K562 (cell line): Measurements from ENCODE around the gene SUB1. TPM values are rescaled to one million over a fixed set of nuclear protein-coding genes. Genes with fewer than 3 reads are reported as not detected.

Source experiments
- AFF4 ChIP-seq: sonication (generic); formaldehyde crosslinking; IDR thresholded peaks from 2 replicates; pipeline ENCODE4 v1.8.0; 2023; ENCODE audit warnings: mild to moderate bottlenecking, missing genetic modification reagents
- CBX8 ChIP-seq: fragments of 200-600 bp; sonication (generic); IDR thresholded peaks from 2 replicates; pipeline ENCODE4 v1.6.1; 2012; ENCODE audit warnings: borderline replicate concordance, mixed run types, low read depth, mild to moderate bottlenecking, moderate library complexity, mixed read lengths, low read length, control low read depth, inconsistent platforms; ENCODE audit not compliant: poor library complexity, severe bottlenecking; ENCODE audit errors: extremely low read depth
- CHD2 ChIP-seq: IDR thresholded peaks from 2 replicates; pipeline ENCODE4 v1.6.1; 2011; ENCODE audit warnings: low read depth, low read length
- E2F4 ChIP-seq: sonication (generic); formaldehyde crosslinking; IDR thresholded peaks from 2 replicates; pipeline ENCODE4 v1.8.0; 2022; ENCODE audit warnings: mild to moderate bottlenecking, low read depth, missing genetic modification reagents
- FOXA3 ChIP-seq, 2 experiments: fragments of 450-650 bp in 1 of 2; sonication (generic) in 1 of 2; formaldehyde crosslinking; IDR thresholded peaks in 1 of 2; conservative IDR thresholded peaks in 1 of 2; 2 replicates each; pipeline versions ENCODE4 v1.4.0 to v1.8.0; 2020 to 2022; ENCODE audit warnings: mild to moderate bottlenecking in 2 of 2, missing genetic modification reagents in 1 of 2
- GATAD2B ChIP-seq: fragments of 450-650 bp; IDR thresholded peaks from 2 replicates; pipeline ENCODE4 v1.6.1; 2017; ENCODE audit warnings: mild to moderate bottlenecking, borderline replicate concordance
- HNRNPL ChIP-seq: fragments of 200-400 bp; formaldehyde crosslinking; IDR thresholded peaks from 2 replicates; pipeline ENCODE4 v1.6.1; 2017; ENCODE audit warnings: low read depth, mild to moderate bottlenecking, low read length
- LARP7 ChIP-seq: fragments of 450-650 bp; IDR thresholded peaks from 2 replicates; pipeline ENCODE4 v1.6.1; 2016
- MAZ ChIP-seq, 2 experiments: fragments of 450-650 bp in 1 of 2; sonication (generic) in 1 of 2; formaldehyde crosslinking; IDR thresholded peaks in 1 of 2; conservative IDR thresholded peaks in 1 of 2; 2 replicates each; pipeline versions ENCODE4 v1.4.0 to v1.5.0; 2020; ENCODE audit warnings: mild to moderate bottlenecking in 1 of 2, missing genetic modification reagents in 1 of 2
- NONO ChIP-seq, 2 experiments: fragments of 200-400 bp in 1 of 2; fragments of 450-650 bp in 1 of 2; formaldehyde crosslinking in 1 of 2; IDR thresholded peaks; 2 replicates each; pipeline ENCODE4 v1.6.1; 2017; ENCODE audit warnings: low read depth in 2 of 2, mild to moderate bottlenecking in 2 of 2, moderate library complexity in 2 of 2, low read length in 1 of 2
- POLR2B ChIP-seq: fragments of 450-650 bp; IDR thresholded peaks from 2 replicates; pipeline ENCODE4 v1.6.1; 2018; ENCODE audit warnings: low read depth; ENCODE audit not compliant: partially characterized antibody
- RNF219 ChIP-seq: fragments of 250-450 bp; sonication (Bioruptor Pico); IDR thresholded peaks from 2 replicates; pipeline ENCODE4 v1.5.0; 2022; ENCODE audit warnings: mild to moderate bottlenecking
- TAF7 ChIP-seq: fragments of 450-650 bp; IDR thresholded peaks from 2 replicates; pipeline ENCODE4 v1.6.1; 2016; ENCODE audit warnings: missing genetic modification characterization, missing compliant biosample characterization
- TSHZ1 ChIP-seq: fragments of 250-450 bp; sonication (Bioruptor Pico); IDR thresholded peaks from 2 replicates; pipeline ENCODE4 v1.4.0; 2020; ENCODE audit warnings: mild to moderate bottlenecking, moderate library complexity
- ZC3H8 ChIP-seq: fragments of 450-650 bp; IDR thresholded peaks from 2 replicates; pipeline ENCODE4 v1.6.1; 2017
- ZFP36 ChIP-seq: fragments of 150-350 bp; IDR thresholded peaks from 2 replicates; pipeline ENCODE4 v1.6.1; 2018; ENCODE audit warnings: low read length, low read depth; ENCODE audit not compliant: partially characterized antibody
- ZNF197 ChIP-seq: fragments of 200-800 bp; sonication (Bioruptor generic); IDR thresholded peaks from 2 replicates; pipeline ENCODE4 v1.6.1; 2016; ENCODE audit warnings: low read depth, missing genetic modification characterization, missing compliant biosample characterization
- ZNF354B ChIP-seq: fragments of 250-450 bp; sonication (Bioruptor Pico); IDR thresholded peaks from 2 replicates; pipeline ENCODE4 v1.4.0; 2020
- polyA plus RNA-seq, 8 experiments: library from polyadenylated mRNA; depleted of rRNA in 4 of 8; stranded (reverse) in 5 of 8; unstranded in 3 of 8; fragments of >200 nt; fragmentation: Nextera tagmentation in 2 of 8; fragmentation: Illumina TruSeq in 1 of 8; extraction: Ambion mirVana in 2 of 8; extraction: Trizol in 1 of 8; gene quantifications; 2 replicates each; pipeline versions ENCODE4 v1.2.1 to v1.2.3, GENCODE V29; 2011 to 2014; ENCODE audit warnings: inconsistent platforms in 1 of 8, missing spikeins in 1 of 8
- total RNA-seq, 7 experiments: library from RNA; depleted of rRNA in 6 of 7; stranded (reverse); fragments of >200 nt in 6 of 7; fragmentation: Illumina TruSeq in 2 of 7; extraction: Trizol in 2 of 7; gene quantifications; 2 replicates each; pipeline versions ENCODE4 v1.2.1 to v1.2.3, GENCODE V29; 2011 to 2021; ENCODE audit warnings: low replicate concordance in 1 of 7

SUB1 gene
- total and polyA plus RNA-seq, 9 of the 15 experiments (the other 6 are each of a cell fraction or from before 2014, with no cell fraction given) = 336 to 1,031 (median 700) TPM

GRCh38 chr5:32562056-32562455 is 23.3 kb upstream of the SUB1 start (continued):
- no peak for TF ChIP-seq AFF4 (CRISPR knock-in tag)
- TF ChIP-seq ZFP36 = no peak
- TF ChIP-seq FOXA3 (CRISPR knock-in tag; conservative IDR thresholded peaks at IDR 0.05 in 1 of 2, IDR thresholded peaks at IDR 0.05 in 1 of 2) = no peak
- no peak for TF ChIP-seq ZNF354B (CRISPR knock-in tag)
- TF ChIP-seq E2F4 (CRISPR knock-in tag) = no peak
- no peak for TF ChIP-seq NONO (IDR thresholded peaks at IDR 0.05; ENCODE audit: low read depth in 2 of 2, low read length in 1 of 2)
- no peak for TF ChIP-seq TSHZ1 (CRISPR knock-in tag)
- no peak for TF ChIP-seq TAF7
- TF ChIP-seq RNF219 = no peak
- 0 out of 2 replicates have a peak, but pooled peaks have one; percentile 47 for TF ChIP-seq ZNF197 (CRISPR knock-in tag)
- TF ChIP-seq POLR2B = no peak
- no peak for TF ChIP-seq HNRNPL
- no peak for TF ChIP-seq CBX8
- no peak for TF ChIP-seq LARP7
- TF ChIP-seq CHD2 = no peak
- no peak for TF ChIP-seq GATAD2B
- TF ChIP-seq MAZ (CRISPR knock-in tag; conservative IDR thresholded peaks at IDR 0.05 in 1 of 2, IDR thresholded peaks at IDR 0.05 in 1 of 2) = no peak
- no peak for TF ChIP-seq ZC3H8
